H54 (cell line): ENCODE measurements around the gene ZCCHC7.
"Not testable (repeated sequence)": the region's sequence is repeated elsewhere in the genome, so short reads cannot be mapped to it uniquely, and the experiment has no call there.

Experiments used
- DNase-seq: peaks from one replicate; pipeline ENCODE4 v3.0.0; 2011; ENCODE audit warnings: low spot score, mixed read lengths; ENCODE audit not compliant: insufficient read length
- FAIRE-seq: peaks from 3 replicates; lab custom pipeline; 2011; peaks lifted over from hg19 to GRCh38; lab: Jason Lieb, UNC
- POLR2A ChIP-seq: IDR thresholded peaks from 2 replicates; pipeline ENCODE4 v1.6.1; 2011; ENCODE audit warnings: low read depth, mild to moderate bottlenecking, low read length

The ZCCHC7 gene

DNA sequence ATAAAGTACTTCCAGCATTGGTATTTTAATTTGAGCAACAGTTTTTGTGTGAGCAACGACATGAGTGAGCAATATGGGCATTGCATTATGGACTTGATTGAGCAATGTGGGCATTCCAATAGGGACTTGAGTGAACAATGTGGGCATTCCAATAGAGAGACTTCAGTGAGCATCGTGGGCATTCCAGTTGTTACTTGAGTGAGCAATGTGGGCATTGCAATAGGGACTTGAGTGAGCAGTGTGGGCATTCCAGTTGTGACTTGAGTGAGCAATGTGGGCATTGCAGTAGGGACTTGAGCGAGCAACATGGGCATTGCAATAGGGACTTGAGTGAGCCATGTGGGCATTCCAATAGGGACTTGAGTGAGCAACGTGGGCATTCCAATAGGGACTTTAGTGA is 52.2 kb downstream of the ZCCHC7 start:
- no peak for TF ChIP-seq POLR2A
- no peak for FAIRE-seq
- DNase-seq, result no peak

DNA sequence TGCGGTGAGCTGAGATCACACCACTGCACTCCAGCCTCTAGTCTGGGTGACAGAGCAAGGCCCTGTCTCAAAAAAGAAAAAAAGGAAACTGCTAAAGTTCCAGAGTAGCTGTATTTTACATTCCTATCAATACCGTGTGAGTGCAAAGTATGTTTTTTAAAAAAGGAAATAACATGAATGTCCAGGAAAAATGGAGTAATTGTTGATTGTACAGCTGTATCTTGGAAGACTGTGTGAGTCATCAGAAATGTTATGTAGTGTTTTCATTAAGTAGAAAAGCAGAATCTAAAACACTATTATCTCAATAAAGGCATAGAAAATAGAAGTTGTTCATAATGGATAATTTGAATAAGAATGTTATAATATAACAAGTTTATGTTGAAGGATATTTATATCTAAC is 53.9 kb downstream of the ZCCHC7 start:
- TF ChIP-seq POLR2A, result no peak
- FAIRE-seq (no peak), DNase-seq (no peak)

DNA sequence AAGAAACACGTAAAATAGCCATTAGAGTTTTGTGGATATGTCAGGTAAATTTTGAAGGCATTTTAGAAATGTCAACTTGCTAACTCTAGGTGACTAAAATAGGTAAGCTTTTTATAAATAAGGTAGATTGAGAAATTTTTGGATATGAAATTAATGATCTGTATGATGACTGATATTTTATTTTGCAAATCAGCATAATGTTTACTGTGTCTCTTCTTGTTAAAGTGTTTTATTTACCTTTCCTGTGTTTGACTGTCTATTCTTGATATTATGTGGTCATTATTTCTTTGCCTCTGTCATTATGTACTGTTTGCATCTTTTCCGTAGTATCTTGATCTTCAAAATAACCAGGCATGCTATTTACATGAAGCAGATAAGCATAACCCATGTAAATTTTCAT is 58.4 kb downstream of the ZCCHC7 start:
- no peak for TF ChIP-seq POLR2A
- DNase-seq (no peak), FAIRE-seq (no peak)

DNA sequence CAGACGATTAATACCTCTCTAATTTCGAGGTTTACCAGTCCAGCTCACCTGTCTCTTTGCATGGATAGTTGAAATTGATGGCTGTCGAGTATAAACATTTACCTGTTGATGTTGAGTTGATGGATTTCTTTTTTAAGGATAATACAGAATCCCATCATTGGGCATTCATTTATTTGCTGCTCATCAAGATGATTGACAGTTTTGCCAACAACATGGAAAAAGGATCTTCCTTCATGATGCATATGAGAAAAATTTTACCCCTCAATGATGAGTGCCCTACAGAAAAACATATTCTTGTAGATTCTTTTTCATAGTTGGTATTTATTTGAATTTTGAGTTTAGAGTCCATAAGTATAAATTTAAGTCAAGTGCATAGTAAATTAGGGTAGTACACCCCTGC is 59.2 kb downstream of the ZCCHC7 start:
- no peak for FAIRE-seq
- DNase-seq, result no peak
- no peak for TF ChIP-seq POLR2A

DNA sequence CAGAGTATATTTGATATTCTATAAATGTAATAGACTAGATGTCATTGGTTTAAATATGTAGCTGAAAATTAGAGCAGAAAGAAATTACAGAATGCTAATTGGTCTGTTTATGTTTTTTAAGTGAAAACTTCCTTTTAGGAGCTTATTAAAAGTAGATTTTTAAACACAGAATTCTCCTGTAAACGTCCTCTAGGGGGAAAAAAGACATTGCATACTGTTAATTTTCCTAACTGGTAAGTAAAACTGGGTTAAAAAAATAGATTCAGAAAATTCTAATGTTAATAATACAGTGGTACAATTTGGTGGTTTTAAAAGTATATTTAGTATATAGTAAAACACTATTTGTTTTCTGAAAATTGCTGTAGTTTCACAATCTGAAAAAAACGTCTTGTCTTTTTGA is 59.8 kb downstream of the ZCCHC7 start:
- DNase-seq (no peak), FAIRE-seq (no peak)

DNA sequence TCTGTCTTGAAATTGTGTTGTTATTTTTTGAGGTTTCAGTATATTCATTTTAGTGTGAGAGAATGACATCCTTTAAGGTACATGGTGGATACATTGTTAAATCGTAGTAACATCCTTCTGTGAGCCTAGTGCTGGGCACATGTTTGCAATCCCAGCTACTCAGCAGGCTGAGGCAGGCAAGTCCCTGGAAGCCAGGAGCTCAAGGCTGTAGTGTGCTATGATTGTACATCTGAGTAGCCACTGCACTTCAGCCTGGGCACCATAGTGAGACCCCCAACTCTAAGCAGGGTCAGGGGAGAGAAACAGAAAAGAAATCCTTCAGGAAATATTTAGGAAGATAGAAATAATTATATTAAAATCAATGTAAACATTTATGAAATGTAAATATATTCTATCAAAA is 62.3 kb downstream of the ZCCHC7 start:
- TF ChIP-seq POLR2A, result no peak
- no peak for DNase-seq
- no peak for FAIRE-seq

More for the DNA sequence above, 59.8 kb downstream of the ZCCHC7 start:
- no peak for TF ChIP-seq POLR2A

DNA sequence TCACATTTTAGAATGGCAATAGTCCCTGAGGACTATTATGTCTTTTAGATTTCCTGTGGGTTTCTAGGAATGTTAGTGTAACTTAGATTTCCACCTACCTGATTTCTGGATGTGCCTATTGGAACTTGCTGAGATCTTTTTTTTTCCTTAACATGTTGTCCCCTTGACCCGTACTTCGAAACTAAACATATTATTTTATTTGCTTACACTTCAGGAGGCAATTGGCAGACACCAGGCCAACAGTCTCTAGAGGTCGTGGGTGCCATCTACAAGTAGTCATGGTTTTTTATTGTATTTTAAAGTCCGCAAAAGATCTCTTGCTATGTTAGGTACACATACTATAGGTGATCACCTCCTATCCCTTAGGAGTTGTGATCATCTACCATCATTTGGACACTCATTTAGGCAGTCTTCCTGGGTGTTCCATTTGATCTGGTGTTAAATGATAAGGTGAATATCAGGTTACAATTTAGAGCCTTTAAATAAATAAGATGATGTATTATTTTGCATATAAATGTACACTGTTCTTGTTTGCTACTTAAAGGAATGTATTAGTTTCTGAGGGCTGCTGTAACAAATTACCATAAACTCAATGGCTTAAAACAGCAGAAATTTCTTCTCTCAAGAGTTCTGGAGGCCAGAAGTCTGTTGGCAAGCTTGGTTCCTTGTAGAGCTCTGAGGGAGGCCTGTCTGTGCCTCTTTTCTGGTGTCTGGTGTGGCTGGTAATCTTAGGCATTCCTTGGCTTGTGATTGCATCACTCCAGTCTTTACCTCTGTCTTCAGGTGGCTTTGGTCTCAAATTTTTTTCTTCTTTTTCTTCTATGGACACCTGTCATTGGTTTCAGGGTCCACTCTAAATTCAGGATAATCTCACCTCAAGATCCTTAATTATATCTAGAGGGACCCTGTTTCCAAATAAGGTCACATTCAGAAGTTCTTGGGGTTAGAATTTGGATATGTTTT is 64.8 kb downstream of the ZCCHC7 start:
- DNase-seq (no peak), FAIRE-seq (no peak)
- no peak for TF ChIP-seq POLR2A

DNA sequence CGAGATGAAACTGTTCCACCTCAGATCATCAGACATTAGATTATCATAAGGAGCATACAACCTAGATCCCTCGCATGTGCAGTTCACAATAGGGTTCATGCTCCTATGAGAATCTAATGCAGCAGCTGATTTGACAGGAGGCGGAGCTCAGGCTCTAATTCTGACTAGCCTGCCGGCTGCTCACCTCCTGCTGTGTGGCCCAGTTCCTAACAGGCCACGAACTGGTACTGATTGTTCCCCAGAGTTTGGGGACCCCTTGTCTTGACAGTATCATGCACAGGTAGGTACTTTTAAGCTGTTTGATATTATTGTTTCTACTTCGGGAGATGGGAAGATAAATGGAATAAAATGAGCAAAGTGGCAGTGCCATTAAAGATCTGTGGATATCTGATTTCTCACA is 66.9 kb downstream of the ZCCHC7 start:
- FAIRE-seq (no peak), DNase-seq (no peak)
- no peak for TF ChIP-seq POLR2A

DNA sequence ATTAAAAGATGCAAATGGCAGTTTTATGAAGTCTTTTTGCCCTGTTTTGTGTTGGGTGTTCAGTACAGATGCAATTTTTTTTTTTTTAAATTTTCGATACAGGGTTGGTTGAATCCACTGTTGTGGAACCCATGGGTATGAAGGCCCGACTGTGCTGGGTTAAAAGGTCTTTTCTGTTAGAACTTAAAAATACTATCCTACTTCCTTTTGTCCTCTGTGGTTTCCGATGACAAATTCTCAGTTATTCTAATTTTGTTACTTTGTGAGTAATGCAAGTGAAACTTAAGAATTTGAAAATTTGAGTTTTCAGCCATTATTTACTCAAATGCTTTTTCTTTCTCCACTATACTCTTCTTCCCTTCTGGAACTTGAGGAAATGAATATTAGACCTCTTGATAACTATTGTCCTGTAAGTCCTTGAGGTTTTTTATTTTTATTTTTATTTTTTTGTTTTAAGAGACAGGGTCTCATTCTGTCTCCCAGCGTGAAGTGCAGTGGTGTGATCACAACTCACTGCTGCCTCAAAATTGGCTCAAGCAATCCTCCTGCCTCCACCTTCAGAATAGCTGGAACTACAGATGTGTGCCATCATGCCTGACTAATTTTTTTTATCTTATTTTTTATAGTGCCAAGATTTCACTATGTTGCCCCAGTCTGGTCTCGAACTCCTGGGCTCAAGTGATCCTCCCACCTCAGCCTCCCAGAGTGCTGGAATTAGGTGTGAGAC is 67.5 kb downstream of the ZCCHC7 start:
- FAIRE-seq (no peak), DNase-seq (no peak)
- TF ChIP-seq POLR2A, result no peak

DNA sequence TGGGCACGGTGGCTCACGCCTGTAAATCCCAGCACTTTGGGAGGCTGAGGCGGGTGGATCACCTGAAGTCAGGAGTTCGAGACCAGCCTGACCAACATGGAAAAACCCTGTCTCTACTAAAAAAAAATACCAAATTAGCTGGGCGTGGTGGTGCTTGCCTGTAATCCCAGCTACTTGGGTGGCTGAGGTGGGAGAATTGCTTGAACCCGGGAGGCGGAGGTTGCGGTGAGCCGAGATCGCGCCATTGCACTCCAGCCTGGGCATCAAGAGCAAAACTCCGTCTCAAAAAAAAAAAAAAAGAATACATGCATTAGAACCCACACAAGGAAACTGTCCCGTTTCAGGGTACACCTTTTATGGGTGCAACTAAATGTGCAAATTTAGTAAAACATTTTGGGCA is 70.4 kb downstream of the ZCCHC7 start:
- FAIRE-seq, DNase-seq: not testable (repeated sequence)

DNA sequence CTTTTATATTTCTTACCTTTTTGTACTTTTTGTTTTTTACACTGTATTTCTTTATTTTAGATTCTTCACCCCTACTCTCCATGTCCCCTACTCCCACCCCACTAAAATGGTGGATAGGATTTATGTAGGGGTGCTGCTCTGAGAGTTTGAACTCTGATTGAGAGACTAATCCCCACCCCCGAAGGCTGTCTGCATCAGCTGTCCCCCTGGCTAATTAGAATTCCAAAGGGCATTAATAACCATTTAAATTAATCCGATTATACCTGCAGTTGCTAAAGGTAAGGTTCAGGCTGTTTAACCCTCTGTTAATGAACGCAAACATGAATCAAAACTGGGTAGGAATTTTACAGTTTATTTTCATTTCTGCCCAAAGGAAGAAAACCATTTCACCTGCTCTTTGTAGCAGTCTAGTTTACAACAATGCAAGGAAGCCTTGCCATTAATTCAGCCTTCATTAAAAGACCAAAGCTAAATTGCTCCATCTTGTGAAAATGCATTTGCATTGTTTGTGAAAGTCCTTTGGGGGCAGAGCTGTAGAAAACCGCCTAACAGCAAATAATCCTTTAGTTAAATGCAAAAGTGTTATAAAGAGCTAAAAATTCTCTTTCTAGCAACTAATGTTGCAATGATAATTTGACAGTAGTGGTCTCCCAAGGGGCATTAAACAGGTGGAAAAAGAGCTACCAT is 71.2 kb downstream of the ZCCHC7 start:
- FAIRE-seq, result no peak
- DNase-seq, result no peak

DNA sequence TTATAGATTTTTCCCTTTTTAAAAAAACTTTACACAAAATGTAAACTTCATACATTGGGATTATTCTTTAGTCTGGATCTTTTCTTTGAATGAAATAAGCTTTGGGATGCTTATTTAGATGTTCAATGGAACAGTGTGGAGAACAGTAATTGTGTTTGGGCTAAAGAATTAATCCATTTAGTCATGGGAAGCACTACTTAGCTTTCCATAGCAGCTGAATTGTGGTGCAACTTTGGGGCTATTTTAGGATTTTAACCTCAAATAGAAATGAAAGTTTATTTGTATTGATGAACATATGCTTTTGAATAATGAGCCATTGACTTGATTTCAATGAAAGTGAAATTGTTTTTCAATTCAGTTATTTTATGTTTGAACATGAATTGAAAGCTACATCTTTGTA is 72.4 kb downstream of the ZCCHC7 start:
- no peak for FAIRE-seq
- no peak for DNase-seq
- no peak for TF ChIP-seq POLR2A

More for the DNA sequence above, 71.2 kb downstream of the ZCCHC7 start:
- TF ChIP-seq POLR2A, result no peak

DNA sequence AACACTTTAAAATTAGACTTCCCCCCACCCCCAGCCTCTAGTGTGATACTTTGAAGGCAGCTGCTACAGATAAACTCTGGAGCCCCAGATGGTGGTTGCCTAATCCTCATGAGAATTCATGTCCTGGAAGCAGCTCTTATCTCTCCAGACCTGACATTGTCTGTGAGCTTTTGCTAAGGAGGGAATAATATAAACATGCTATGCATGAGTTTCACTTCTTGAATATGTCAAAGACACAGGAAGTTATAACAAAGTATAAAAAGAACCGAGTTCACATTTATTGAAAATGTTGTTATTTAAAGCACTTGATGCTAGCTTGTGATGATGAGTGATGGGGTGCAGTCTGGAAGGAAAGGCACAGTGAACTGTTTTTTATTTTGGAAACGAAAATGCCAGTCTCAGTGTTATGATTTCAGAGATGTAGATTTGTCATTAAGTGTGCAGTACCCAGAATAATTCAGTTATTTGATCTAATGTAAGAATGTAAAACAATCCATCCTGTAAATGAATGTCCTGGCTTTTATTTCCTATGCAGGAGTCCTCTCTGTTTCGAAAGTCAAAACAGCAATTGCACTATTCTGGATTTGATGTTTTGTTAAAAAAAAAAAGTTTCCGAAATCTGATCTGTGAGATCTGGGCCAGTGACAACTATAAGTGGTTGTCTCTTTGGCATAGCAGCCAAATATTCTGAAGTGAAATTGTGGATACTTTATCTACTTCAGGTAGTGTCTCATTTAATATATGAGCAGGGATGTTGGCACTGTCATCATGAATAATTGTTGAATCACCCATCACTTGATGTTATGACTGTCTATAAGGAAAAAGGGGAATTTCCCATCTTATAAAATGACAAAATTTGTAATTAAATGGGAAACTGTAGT is 77.0 kb downstream of the ZCCHC7 start:
- no peak for DNase-seq
- no peak for FAIRE-seq
- TF ChIP-seq POLR2A, result no peak
